ENCODE data around the gene ABCG8.
"Not testable (repeated sequence)": the region's sequence is repeated elsewhere in the genome, so short reads cannot be mapped to it uniquely, and the experiment has no call there.

ABCG8 gene

DNA sequence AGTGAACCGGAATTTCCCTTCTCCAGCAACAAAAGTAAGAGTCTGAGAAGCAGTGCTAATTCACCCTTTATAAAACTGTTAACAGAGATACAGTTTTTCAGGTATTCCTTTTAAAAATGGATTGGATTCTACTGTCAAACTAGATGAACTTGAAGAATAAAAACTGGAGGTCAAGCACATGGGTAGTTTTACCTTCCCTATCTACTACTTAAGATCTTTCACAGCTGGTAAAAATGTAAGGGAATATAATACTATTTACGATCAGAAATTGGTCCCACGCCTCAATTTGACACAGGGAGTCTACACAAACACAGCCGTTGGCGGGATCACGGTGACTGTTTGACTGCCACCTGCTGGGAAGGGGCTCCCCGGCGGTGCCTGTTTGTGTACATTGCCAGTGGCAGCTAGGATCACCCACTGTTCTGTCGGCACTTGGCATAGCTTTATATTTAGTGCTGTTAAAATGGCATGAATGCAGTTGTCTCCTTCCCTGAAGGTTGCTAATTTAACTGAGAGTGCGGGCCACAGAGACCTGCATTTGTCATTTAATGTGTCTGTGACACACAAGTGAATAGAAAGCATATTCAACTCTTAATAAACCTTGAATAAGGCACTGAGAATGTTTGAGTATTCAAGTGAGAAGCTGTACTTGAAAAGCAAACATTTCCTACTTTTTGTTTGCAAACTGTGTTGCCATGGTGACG lies 59.5 kb downstream of the ABCG8 start:
- in situ Hi-C loops (cut with MboI; ENCODE audit: low pct_unique_long_range_greater_than_20kb, low sequenced_read_pairs), result loop anchor here (25.0 kb wide), 1 partner anchor 286 kb away; no protein-coding TSS in a partner anchor
- no peak for DNase-seq

DNA sequence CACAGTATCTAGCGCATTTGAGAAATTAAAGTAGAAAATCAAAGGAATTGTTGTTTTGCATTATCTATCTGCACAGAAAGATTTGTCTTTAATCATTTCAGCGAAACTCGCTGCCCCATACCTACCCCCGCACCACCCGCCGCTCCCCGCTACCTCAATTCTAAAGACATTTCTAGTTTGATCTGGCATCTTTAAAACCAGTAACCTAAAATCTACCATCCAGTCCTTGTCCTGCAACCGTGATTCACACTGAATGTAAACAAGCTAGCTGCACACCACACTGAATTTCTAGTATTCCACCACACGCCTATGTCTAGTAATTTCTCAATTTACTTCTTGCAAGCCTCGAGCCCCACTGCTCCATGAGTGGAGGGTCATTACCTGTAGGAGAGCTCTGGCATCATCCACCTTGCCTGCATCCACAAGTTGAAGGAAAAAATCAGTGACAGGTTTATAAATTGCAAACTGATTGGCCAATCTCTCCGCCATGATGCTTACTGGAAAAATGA lies 60.1 kb downstream of the ABCG8 start:
- DNase-seq, result no peak
- in situ Hi-C loops (cut with MboI; ENCODE audit: low pct_unique_long_range_greater_than_20kb, low sequenced_read_pairs), result loop anchor here (25.0 kb wide), 1 partner anchor 287 kb away; no protein-coding TSS in a partner anchor

- no peak for DNase-seq
- in situ Hi-C loops (cut with MboI; ENCODE audit: low pct_unique_long_range_greater_than_20kb, low sequenced_read_pairs), result loop anchor here (25.0 kb wide), 1 partner anchor 287 kb away; no protein-coding TSS in a partner anchor
Measured at GRCh38 chr2:43899589-43899988, 60.8 kb downstream of the ABCG8 start.

DNA sequence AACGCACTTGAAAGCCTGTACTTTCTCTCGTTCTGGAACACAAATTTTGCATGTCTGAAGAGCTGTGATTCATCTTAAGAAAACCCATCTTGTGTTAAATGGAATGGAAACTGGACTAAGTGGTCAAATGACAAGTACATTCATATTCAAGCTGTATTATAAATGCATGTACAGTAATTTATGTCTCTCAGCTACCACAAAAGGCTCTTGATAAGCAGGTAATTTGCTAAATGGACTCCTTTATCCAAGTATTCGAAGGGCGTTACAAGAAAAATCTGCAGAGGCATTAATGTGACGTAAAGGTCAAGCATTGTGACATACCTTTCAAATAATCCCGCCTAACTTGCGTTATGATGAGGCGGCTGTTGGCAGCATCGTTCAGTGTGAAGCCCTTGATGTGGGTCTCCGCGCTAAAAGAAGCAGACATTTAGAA lies 66.6 kb downstream of the ABCG8 start:
- in situ Hi-C loops (cut with MboI; ENCODE audit: low pct_unique_long_range_greater_than_20kb, low sequenced_read_pairs), result no loop called here

GRCh38 chr2:43905871-43906270 lies 67.1 kb downstream of the ABCG8 start:
- DNase-seq, result no peak
- in situ Hi-C loops (cut with MboI; ENCODE audit: low pct_unique_long_range_greater_than_20kb, low sequenced_read_pairs), result no loop called here

More for the DNA sequence above, 66.6 kb downstream of the ABCG8 start:
- DNase-seq, result no peak

DNA sequence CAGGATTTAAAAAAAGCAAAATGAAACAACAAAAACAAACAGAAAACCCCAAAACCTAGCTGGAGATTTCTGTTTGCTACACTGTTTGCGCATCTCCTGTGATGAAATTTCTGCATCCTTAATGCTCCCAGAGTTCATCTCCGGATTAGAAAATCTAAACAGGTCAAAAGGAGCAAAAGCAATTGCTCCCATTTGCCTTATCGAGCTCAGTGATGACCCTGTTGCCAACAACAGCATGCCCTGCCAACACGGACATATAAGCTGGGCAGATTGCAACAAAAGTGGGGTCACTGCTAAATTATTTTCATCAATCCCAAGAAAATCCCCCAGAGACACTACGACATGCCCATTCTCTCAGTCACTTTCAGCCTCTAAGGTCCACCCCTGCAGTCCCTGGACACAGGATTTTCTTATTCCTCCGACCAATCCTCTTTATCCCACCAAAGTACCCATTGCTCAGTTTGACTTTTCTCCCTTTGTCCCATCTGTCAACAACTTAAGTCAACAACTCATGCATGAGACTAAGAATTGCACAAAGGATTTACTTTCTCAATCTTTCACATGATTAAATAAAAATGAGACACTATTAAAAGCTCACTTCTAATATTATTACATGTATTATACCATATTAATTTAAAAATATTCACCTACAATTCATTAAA lies 67.8 kb downstream of the ABCG8 start:
- in situ Hi-C loops (cut with MboI; ENCODE audit: low pct_unique_long_range_greater_than_20kb, low sequenced_read_pairs), result no loop called here
- DNase-seq, result no peak

- DNase-seq; in situ Hi-C loops (cut with MboI; ENCODE audit: low pct_unique_long_range_greater_than_20kb, low sequenced_read_pairs): not testable (repeated sequence)
Measured at GRCh38 chr2:43911136-43911790, 72.5 kb downstream of the ABCG8 start.

- in situ Hi-C loops (cut with MboI; ENCODE audit: low pct_unique_long_range_greater_than_20kb, low sequenced_read_pairs), result no loop called here
- DNase-seq, result no peak
Measured at GRCh38 chr2:43924463-43924862, 85.7 kb downstream of the ABCG8 start.

DNA sequence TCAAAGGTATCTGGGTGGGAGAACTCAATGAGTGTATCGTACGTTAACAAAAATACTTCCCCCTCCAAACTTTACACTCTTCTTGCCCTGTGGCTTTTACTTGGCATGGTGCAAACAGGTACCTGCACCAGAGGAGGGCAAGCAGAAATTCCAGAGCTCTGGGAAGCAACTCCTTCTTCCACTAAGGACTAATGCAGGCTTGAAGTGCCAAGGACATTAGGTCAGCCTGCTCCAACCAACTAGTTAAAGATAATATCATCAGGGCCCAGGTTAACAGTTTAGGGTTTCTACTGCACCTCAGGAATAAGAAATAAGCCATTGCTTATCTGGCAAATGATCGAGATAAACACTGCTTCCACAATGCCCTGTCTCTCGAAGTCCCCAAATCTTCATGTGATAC lies 86.7 kb downstream of the ABCG8 start:
- no peak for DNase-seq
- in situ Hi-C loops (cut with MboI; ENCODE audit: low pct_unique_long_range_greater_than_20kb, low sequenced_read_pairs), result no loop called here

DNA sequence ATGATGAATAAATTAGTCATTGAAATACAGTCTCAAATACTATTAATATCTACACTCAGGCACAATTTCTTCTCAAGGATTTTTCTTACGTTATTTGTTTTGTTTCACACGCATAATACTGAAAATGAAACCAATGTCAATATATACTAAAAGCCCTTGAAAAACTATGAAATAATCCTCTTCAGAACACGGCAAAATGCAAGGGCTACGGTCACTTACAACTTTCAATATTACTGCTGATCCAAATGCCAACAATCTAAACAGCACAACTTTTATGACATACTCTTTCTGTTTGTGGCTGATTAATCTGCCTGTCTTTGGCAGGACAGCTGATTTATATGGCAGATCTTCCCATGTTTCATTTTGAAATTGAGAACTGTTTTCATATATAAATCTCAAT lies 88.7 kb downstream of the ABCG8 start:
- in situ Hi-C loops (cut with MboI; ENCODE audit: low pct_unique_long_range_greater_than_20kb, low sequenced_read_pairs), result no loop called here
- no peak for DNase-seq

- in situ Hi-C loops (cut with MboI; ENCODE audit: low pct_unique_long_range_greater_than_20kb, low sequenced_read_pairs), result no loop called here
- DNase-seq, result no peak
Measured at GRCh38 chr2:43931293-43931692, 92.5 kb downstream of the ABCG8 start.

All from KBM-7 (cell line).